Measurements from ENCODE around the gene CHRND. TPM values are rescaled to one million over a fixed set of nuclear protein-coding genes. Genes with fewer than 3 reads are reported as not detected.

The CHRND gene
- total and polyA plus RNA-seq, 2 of the 8 experiments (the other 6 are each of a cell fraction or from before 2014, with no cell fraction given): 0.24 TPM; not detected in 1

- TF ChIP-seq CHD7 (IDR thresholded peaks at IDR 0.05; ENCODE audit: insufficient replicate concordance, low read length) (no peak), EZH2 (IDR thresholded peaks at IDR 0.05; ENCODE audit: low read depth, low read length, severe bottlenecking) (no peak), E2F6 (IDR thresholded peaks at IDR 0.05) (no peak), HDAC6 (IDR thresholded peaks at IDR 0.05; ENCODE audit: low read depth, low read length) (no peak), CEBPB (IDR thresholded peaks at IDR 0.05; ENCODE audit: low read depth, low read length) (no peak), SP2 (IDR thresholded peaks at IDR 0.05; ENCODE audit: low read length) (no peak), FOSL1 (IDR thresholded peaks at IDR 0.05; ENCODE audit: insufficient read depth, low read depth, low read length) (no peak), CBX5 (IDR thresholded peaks at IDR 0.05; ENCODE audit: low read depth, low read length) (no peak), SIX5 (IDR thresholded peaks at IDR 0.05; ENCODE audit: low read depth, low read length) (no peak), RBBP5 (IDR thresholded peaks at IDR 0.05; ENCODE audit: borderline replicate concordance, low read depth, low read length) (no peak), SAP30 (IDR thresholded peaks at IDR 0.05; ENCODE audit: insufficient read depth, insufficient replicate concordance, low read length) (no peak)
These were observed 49.2 kb upstream of the CHRND start (continued) for GRCh38 chr2:232476791-232477190.
